ENCODE results near the gene BRD7.

DNA sequence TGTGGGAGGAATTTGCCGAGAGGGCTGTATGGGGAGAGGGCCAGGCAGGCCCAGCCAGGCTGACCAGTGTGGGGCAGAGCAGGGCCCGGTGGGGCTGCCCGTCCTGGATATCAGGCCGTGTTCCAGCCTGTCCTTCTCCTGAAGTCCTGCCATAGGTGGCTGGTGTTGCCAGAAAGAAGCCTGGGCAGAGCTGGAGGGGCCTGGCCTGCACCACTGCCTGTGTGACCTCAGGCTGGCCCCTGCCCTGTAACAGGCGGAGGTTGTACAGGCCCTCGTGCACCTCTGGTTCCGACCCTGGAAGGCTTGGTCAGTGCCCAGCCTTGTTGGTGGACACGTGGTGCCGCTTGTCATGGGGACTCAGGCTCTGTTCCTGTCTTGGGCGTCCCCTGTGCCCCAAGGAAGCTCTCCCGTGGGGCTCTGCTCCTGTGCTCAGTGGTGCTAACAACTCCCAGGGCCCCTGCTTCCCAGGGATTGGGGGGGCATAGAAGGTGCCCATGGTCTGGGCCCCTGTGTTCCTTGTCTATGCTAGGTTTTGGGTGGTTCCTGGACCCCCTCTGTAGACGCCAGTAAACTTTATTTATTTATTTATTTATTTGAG is 69.2 kb downstream of the BRD7 start:
- TF ChIP-seq, protein P1, sequence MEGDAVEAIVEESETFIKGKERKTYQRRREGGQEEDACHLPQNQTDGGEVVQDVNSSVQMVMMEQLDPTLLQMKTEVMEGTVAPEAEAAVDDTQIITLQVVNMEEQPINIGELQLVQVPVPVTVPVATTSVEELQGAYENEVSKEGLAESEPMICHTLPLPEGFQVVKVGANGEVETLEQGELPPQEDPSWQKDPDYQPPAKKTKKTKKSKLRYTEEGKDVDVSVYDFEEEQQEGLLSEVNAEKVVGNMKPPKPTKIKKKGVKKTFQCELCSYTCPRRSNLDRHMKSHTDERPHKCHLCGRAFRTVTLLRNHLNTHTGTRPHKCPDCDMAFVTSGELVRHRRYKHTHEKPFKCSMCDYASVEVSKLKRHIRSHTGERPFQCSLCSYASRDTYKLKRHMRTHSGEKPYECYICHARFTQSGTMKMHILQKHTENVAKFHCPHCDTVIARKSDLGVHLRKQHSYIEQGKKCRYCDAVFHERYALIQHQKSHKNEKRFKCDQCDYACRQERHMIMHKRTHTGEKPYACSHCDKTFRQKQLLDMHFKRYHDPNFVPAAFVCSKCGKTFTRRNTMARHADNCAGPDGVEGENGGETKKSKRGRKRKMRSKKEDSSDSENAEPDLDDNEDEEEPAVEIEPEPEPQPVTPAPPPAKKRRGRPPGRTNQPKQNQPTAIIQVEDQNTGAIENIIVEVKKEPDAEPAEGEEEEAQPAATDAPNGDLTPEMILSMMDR (conservative IDR thresholded peaks at IDR 0.05; ENCODE audit: low read depth, low read length) = no peak
- no peak for TF ChIP-seq POLR2A (IDR thresholded peaks at IDR 0.05; ENCODE audit: low read depth, low read length)
- TF ChIP-seq SMC3 (IDR thresholded peaks at IDR 0.05; ENCODE audit: low read depth, low read length) = no peak
- TF ChIP-seq, protein P2, sequence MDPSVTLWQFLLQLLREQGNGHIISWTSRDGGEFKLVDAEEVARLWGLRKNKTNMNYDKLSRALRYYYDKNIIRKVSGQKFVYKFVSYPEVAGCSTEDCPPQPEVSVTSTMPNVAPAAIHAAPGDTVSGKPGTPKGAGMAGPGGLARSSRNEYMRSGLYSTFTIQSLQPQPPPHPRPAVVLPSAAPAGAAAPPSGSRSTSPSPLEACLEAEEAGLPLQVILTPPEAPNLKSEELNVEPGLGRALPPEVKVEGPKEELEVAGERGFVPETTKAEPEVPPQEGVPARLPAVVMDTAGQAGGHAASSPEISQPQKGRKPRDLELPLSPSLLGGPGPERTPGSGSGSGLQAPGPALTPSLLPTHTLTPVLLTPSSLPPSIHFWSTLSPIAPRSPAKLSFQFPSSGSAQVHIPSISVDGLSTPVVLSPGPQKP (IDR thresholded peaks at IDR 0.05; ENCODE audit: borderline replicate concordance, low read depth, low read length) = no peak
- TF ChIP-seq MXI1 (IDR thresholded peaks at IDR 0.05; ENCODE audit: borderline replicate concordance, low read depth, low read length) = no peak
- no peak for TF ChIP-seq CEBPB (IDR thresholded peaks at IDR 0.05; ENCODE audit: low read depth, low read length)

Data from IMR-90 (cell line).